ENCODE measurements around the gene ZBTB20.

ZBTB20 gene

DNA sequence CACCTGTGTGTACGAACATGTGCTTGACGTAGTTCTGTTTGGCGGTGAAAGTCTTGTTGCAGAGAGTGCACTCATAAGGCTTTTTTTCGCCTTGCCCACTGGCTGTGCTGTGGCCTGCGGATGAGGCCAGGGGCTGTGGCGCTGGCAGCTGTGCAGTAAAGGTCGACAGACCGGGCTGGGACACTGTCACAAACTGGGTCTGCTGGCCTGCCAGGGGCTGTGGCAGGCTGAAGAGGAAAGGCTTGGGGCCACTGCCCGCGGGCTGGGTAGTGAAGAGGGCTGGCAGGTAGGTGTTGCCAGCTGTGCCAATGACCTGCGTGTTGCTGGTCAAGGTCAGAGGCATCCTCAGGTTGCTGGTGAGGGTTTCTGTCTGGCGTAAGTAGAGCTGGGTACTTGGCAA lies 796.8 kb downstream of the ZBTB20 start:
- TF ChIP-seq CTCF (IDR thresholded peaks at IDR 0.05; ENCODE audit: extremely low read depth, insufficient read depth, missing control alignments) = no peak
- no peak for DNase-seq (ENCODE audit: low spot score)
- in situ Hi-C loops (cut with MboI; ENCODE audit: low pct_unique_long_range_greater_than_20kb, low sequenced_read_pairs, unreplicated experiment) = no loop called here

- in situ Hi-C loops (cut with MboI; ENCODE audit: low pct_unique_long_range_greater_than_20kb, low sequenced_read_pairs, unreplicated experiment) = no loop called here
- no peak for TF ChIP-seq CTCF (IDR thresholded peaks at IDR 0.05; ENCODE audit: extremely low read depth, insufficient read depth, missing control alignments)
- DNase-seq (ENCODE audit: low spot score) = no peak
Observed at GRCh38 chr3:114344492-114344891, 802.6 kb downstream of the ZBTB20 start.

DNA sequence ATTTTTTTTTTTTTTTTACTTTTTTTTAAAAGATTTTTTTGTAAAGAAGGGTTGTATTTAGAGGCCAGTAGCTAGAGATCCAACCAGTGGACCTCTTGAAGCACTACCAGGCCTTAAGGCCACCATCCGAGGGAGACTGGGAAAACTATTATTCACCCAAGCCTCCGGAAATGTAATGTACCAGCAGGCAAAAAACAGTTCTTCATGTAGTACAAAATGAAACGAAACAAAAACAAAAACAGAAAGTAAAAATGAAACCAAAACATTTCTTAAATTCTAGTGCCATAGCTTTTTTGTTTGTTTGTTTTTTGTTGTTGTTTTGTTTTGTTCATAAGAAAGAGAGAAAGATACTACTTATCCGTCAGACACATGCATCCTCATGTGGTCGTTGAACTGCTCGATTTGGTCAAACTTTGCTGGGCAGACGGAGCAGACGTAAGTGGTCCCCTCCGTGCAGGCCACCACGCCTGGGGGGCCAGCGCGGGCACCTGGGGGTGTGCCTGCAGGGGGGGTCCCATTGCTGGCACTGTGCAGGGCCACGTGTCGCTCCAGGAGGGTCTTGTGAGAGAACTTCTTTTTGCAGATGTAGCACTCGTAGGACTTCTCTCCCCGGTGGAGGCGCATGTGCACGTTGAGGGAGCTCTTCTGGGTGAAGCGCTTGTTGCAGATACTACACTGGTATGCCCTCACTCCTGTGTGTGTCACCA lies 808.3 kb downstream of the ZBTB20 start:
- no peak for TF ChIP-seq CTCF (IDR thresholded peaks at IDR 0.05; ENCODE audit: extremely low read depth, insufficient read depth, missing control alignments)
- in situ Hi-C loops (cut with MboI; ENCODE audit: low pct_unique_long_range_greater_than_20kb, low sequenced_read_pairs, unreplicated experiment) = no loop called here
- no peak for DNase-seq (ENCODE audit: low spot score)

GRCh38 chr3:114336857-114337256 lies 810.2 kb downstream of the ZBTB20 start:
- no peak for TF ChIP-seq CTCF (IDR thresholded peaks at IDR 0.05; ENCODE audit: extremely low read depth, insufficient read depth, missing control alignments)
- in situ Hi-C loops (cut with MboI; ENCODE audit: low pct_unique_long_range_greater_than_20kb, low sequenced_read_pairs, unreplicated experiment) = no loop called here

DNA sequence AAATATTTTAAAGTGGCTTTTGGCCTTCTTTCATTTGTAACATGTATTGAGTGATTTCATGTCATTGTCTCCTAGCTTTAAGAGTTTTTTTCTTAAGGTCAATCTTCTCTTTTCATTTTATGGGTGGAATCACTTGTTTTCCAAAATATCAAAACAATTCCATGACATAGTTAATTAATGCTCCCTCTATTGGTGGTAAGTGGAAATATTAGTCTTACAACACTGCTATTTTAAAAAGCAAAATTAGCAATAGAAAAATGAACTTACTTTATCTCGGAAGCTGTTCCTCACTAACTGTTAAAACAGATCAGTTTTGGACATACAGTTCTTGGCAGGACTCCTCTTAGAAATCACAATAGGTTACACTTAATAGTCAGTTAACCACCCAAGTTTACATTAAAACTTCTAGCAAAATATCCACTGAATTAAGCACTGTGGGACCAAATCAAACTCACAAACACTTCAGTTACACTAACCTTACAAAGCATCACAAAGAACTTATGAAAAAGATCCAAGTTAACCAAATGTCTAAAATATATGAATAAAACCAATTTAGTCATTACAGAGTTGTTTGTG lies 810.9 kb downstream of the ZBTB20 start:
- DNase-seq (ENCODE audit: low spot score) = no peak
- in situ Hi-C loops (cut with MboI; ENCODE audit: low pct_unique_long_range_greater_than_20kb, low sequenced_read_pairs, unreplicated experiment) = no loop called here
- peak; percentile 41 for TF ChIP-seq CTCF (IDR thresholded peaks at IDR 0.05; ENCODE audit: extremely low read depth, insufficient read depth, missing control alignments)

More at GRCh38 chr3:114336857-114337256, 810.2 kb downstream of the ZBTB20 start:
- DNase-seq (ENCODE audit: low spot score) = no peak

GRCh38 chr3:114333923-114334240 lies 813.2 kb downstream of the ZBTB20 start:
- TF ChIP-seq CTCF (IDR thresholded peaks at IDR 0.05; ENCODE audit: extremely low read depth, insufficient read depth, missing control alignments) = no peak
- in situ Hi-C loops (cut with MboI; ENCODE audit: low pct_unique_long_range_greater_than_20kb, low sequenced_read_pairs, unreplicated experiment) = no loop called here
- no peak for DNase-seq (ENCODE audit: low spot score)
